Measurements from ENCODE around the gene KCND3.

- TF ChIP-seq, protein P1, sequence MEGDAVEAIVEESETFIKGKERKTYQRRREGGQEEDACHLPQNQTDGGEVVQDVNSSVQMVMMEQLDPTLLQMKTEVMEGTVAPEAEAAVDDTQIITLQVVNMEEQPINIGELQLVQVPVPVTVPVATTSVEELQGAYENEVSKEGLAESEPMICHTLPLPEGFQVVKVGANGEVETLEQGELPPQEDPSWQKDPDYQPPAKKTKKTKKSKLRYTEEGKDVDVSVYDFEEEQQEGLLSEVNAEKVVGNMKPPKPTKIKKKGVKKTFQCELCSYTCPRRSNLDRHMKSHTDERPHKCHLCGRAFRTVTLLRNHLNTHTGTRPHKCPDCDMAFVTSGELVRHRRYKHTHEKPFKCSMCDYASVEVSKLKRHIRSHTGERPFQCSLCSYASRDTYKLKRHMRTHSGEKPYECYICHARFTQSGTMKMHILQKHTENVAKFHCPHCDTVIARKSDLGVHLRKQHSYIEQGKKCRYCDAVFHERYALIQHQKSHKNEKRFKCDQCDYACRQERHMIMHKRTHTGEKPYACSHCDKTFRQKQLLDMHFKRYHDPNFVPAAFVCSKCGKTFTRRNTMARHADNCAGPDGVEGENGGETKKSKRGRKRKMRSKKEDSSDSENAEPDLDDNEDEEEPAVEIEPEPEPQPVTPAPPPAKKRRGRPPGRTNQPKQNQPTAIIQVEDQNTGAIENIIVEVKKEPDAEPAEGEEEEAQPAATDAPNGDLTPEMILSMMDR (IDR thresholded peaks at IDR 0.05), result no peak
- TF ChIP-seq POLR2A (IDR thresholded peaks at IDR 0.05) (no peak), POLR2AphosphoS5 (IDR thresholded peaks at IDR 0.05; ENCODE audit: insufficient read depth in 1 of 2, low read depth in 1 of 2) (no peak)
Observed at GRCh38 chr1:111904478-111905218, 84.8 kb downstream of the KCND3 start.
